OCI-M2 (cell line): Measurements from ENCODE around the gene CLEC14A.

Experiments
- DNase-seq: peaks from one replicate; lab custom pipeline; 2025; ENCODE audit not compliant: unreplicated experiment; lab: John Stamatoyannopoulos, UW

Gene CLEC14A, protein sequence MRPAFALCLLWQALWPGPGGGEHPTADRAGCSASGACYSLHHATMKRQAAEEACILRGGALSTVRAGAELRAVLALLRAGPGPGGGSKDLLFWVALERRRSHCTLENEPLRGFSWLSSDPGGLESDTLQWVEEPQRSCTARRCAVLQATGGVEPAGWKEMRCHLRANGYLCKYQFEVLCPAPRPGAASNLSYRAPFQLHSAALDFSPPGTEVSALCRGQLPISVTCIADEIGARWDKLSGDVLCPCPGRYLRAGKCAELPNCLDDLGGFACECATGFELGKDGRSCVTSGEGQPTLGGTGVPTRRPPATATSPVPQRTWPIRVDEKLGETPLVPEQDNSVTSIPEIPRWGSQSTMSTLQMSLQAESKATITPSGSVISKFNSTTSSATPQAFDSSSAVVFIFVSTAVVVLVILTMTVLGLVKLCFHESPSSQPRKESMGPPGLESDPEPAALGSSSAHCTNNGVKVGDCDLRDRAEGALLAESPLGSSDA

GRCh38 chr14:38255673-38256532 lies at the start of gene CLEC14A:
CLEC14A (minus strand) TSS chr14:38256093; CDS start chr14:38256022, 71 bp downstream.
- DNase-seq: no peak

DNA sequence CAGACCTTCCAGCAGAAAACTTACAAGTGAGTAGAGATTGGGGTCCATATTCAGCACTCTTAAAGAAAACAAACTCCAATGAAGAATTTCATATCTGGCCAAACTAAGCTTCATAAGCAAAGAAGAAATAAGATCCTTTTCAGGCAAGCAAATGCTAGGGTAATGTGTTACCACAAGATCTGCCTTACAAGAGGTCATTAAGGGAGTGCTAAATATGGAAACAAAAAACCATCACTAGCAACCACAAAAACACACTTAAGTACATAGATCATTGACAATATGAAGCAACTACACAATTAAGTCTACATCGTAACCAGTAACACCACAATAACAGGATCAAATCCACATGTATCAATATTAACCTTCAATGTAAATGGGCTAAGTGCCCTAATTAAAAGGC lies 47.1 kb upstream of the CLEC14A start:
- DNase-seq: no peak

DNA sequence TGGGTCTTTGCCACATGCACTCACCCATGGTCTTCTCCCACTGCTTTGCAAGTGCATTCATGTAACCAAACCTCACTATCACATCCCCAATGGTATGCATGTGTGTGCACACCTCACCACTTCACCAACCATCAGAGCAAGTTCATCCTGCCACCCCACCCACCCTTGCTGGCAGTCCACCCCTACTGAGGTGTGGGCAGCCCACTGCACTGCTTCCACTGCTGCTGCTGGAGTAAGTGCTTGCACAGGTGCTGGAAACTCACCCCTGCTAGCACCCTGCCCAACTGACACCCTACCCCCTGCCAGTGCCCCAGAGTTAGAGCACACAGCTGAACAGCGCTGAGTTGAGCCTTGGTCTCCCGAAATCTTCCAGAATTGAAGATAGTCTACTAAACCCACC lies 46.1 kb upstream of the CLEC14A start:
- no peak for DNase-seq

GRCh38 chr14:38297681-38298080 lies 41.8 kb upstream of the CLEC14A start:
- DNase-seq: no peak

- no peak for DNase-seq
These were observed 36.0 kb upstream of the CLEC14A start for GRCh38 chr14:38291681-38292467.

DNA sequence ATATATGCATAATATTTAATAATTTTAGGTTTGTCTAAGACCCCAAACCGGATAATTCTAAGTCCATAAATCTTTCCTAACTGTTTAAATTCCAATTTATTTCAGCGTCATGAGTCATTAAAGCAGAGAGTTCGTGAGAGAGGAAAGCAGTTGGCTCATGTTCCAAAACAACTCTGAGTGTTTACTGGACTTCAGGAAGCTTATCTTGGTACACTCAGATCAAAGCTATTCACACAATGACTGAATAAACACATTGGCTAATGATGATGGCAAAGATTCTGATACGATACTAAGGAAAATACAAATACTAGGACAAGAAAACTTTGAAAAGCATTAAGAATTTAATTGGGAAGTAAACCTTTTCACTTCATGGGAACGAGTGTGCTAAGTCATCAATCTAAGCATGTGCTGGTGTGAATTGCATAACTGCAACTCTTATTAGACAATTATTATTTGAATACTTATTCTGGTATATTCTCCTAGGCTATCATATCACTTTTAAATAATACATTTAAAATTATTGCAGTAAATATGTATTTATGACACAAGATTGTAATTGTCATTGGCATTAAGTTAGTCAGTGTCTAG lies 34.8 kb upstream of the CLEC14A start:
- no peak for DNase-seq

DNA sequence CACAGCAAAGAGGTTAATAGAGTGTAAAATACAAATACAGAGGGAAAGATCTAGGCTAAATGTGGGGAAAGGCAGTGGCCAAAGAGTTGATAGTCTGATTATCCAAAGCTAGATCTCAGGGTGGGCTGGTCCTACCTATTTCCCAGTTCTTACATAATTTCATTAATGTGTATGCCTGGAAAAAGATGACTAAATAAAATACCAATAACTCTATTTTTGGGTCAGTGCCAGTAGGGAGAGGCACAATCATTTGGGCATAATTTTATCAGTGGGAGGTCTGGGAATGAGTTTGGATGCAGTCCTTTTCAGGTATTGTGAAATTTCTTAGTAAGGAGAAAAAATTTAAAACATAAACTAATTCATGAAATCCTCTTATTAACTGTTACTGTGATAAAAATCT lies 30.6 kb upstream of the CLEC14A start:
- DNase-seq: no peak

DNA sequence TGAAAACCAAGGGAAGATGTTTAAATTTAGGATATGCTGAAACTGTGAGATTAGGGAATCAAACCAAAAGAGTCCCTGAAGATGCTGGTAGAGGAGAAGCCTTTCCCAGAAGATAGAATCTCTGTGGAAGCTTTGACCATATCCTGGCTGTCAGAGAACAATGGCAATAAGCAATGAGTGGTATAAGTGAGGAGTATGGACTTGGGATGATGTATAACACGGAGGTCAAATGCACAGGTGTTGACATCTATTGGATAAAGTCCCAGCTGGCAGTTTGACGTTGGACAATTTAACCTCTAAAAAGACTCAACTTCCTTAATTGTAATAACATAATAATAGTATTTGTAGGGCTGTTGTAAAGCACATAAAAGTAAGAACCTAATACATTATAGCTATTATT lies 30.1 kb upstream of the CLEC14A start:
- no peak for DNase-seq

GRCh38 chr14:38282936-38283335 lies 27.0 kb upstream of the CLEC14A start:
- no peak for DNase-seq

GRCh38 chr14:38280081-38280480 lies 24.2 kb upstream of the CLEC14A start:
- no peak for DNase-seq

DNA sequence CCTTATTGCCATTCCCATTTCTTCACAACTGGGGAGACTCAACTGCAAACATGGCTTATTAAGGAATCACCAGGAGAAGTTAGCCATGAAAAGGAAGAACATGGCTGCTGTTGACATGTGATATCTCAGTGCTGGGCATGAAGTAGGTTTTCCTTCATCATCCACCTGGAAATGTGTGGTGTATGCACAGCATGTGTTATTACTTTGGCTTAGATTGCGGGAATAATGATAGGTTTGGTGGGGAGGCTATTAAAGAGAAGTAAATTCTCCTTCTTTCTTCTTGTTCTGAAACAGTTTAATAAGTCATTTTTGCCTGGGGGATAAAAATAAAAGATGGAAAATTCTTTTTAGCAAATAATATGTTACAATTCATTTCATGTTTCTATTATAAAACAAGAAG lies 23.7 kb upstream of the CLEC14A start:
- DNase-seq: no peak

GRCh38 chr14:38278035-38278434 lies 22.1 kb upstream of the CLEC14A start:
- no peak for DNase-seq

GRCh38 chr14:38262844-38263243 lies 7.0 kb upstream of the CLEC14A start:
- no peak for DNase-seq

- no peak for DNase-seq
These were observed 5.7 kb upstream of the CLEC14A start for GRCh38 chr14:38261620-38262019.

DNA sequence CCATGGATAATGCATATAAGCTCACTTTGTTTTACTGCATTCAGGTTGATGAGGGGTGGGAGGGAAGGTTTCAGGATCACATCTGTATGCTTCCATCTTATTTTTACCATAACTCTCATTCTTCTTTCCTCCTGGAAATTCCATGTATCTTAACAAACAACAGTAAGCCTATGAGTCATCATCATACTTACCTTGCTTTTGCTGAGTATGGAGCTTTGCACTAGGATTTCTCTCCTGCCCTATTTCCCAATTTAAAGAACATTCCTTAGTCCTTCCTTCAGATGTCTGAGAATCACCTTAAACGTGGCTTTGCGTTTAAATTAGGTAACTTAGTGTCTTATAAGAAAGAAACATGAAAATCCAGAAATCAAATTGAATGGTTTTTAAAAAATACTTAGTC lies 1.6 kb upstream of the CLEC14A start:
- no peak for DNase-seq

GRCh38 chr14:38256533-38256840 lies 594 bp upstream of the CLEC14A start:
- no peak for DNase-seq

DNA sequence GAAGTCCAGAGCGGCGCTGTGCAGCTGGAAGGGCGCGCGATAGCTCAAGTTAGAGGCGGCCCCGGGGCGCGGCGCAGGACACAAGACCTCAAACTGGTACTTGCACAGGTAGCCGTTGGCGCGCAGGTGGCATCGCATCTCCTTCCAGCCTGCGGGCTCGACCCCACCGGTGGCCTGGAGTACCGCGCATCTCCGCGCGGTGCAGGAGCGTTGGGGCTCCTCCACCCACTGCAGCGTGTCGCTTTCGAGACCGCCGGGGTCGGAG lies 553 bp downstream of the CLEC14A start:
- DNase-seq: no peak

- DNase-seq: no peak
These were observed 1.1 kb downstream of the CLEC14A start for GRCh38 chr14:38254571-38255407.

DNA sequence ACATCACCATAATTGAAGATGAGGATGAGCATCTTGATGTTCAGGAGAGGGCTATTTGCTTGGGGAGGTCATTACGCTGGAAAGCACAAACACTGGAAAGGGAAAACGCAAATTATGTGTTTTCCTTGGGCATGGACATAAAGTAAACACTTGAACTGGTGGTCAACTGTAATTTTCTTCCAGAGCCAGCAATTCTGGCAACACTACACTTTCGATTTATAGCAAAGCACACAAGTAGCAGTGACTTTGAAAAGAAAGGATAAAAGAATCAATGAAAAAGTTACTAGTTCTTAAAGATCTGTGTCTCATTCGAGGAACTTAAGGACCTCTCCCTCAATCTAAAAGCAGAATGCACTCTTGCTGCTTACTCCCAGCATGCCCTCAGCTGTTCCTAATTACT lies 2.2 kb downstream of the CLEC14A start:
- DNase-seq: no peak

DNA sequence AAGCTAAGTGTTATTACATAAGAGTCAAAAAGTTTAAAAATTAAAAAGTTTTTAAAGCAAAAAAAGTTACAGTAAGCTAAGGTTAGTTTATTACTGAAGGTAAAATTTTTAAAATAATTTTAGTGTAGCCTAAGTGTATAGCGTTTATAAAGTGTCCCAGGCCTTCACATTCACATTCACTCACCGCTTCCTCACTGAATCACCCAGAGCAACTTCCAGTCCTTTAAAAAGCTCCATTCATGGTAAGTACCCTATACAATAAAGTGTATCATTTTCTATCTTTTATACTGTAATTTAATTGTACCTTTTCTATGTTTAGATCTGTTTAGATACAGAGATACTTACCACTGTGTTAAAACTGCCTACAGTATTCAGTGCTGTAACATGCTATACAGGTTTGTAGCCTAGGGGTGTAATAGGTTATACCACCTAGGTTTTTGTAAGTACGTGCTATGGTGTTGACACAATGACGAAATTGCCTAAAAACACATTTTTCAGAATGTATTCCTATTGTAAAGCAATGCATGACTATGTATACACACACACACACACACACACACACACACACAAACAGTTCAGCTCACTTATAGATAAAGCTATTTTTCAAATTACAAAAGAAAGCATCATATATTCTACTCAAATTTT lies 3.7 kb downstream of the CLEC14A start:
- DNase-seq: no peak
